Right cardiac atrium (tissue), 5 donors: ENCODE measurements around the gene BPTF. TPM values are rescaled to one million over a fixed set of nuclear protein-coding genes. Genes with fewer than 3 reads are reported as not detected.
A peak's percentile ranks its signal among the peaks of the same experiment; 100 is the strongest.
"Not testable (repeated sequence)": the region's sequence is repeated elsewhere in the genome, so short reads cannot be mapped to it uniquely, and the experiment has no call there.

ENCODE experiments used
- ATAC-seq, 2 donors: fragments of 200-7000 bp; cut with Tn5 transposase; one replicate each; pipeline versions ENCODE4 v1.8.0 to v1.9.1; 2020; ENCODE audit warnings: moderate library complexity in 2 of 2, mild to moderate bottlenecking in 1 of 2
- DNase-seq, 3 donors: peaks; one replicate each; pipeline ENCODE4 v3.0.0-alpha.2; 2020
- H3K27ac ChIP-seq: one replicate; pipeline ENCODE4 v1.5.1; 2013; ENCODE audit warnings: mild to moderate bottlenecking, low read length, control low read depth, moderate library complexity
- H3K27me3 ChIP-seq: one replicate; pipeline ENCODE4 v1.6.1; 2013; ENCODE audit not compliant: control insufficient read depth, insufficient read depth
- H3K4me1 ChIP-seq: one replicate; pipeline ENCODE4 v1.6.1; 2013; ENCODE audit warnings: low read length; ENCODE audit not compliant: control insufficient read depth, insufficient read depth
- H3K4me3 ChIP-seq: one replicate; pipeline ENCODE4 v1.5.1; 2013; ENCODE audit warnings: low read length, control low read depth
- H3K9me3 ChIP-seq: one replicate; pipeline ENCODE4 v1.6.1; 2013; ENCODE audit warnings: low read length; ENCODE audit not compliant: control insufficient read depth
- WGBS: extraction: QIAGEN DNeasy Blood & Tissue Kit; methylation state at CpG from one replicate; pipeline ENCODE4 v1.1.7; 2013; 5-methylcytosine and 5-hydroxymethylcytosine counted together
- intact Hi-C, 4 donors: fragments of 100-400 bp; cut with DNase I; formaldehyde crosslinking; loops; one replicate each; pipeline versions ENCODE4 v1.11.0 to v1.14.0; 2022 to 2023
- long read RNA-seq, 4 donors: library from polyadenylated mRNA; unstranded; transcript quantifications; one replicate each; pipeline ENCODE4 v2.0.0, GENCODE V29; 2020 to 2021
- polyA plus RNA-seq: library from polyadenylated mRNA; stranded (reverse); fragments of 200-250 nt; gene quantifications from one replicate; pipeline ENCODE4 v1.2.3, GENCODE V29; 2013
- total RNA-seq, 4 donors: library from RNA; stranded (reverse); fragmentation: NEBNext Ultra II Directional; extraction: Animal tissue kit (Norgen Biotek cat#: 25700); gene quantifications; one replicate each; pipeline ENCODE4 v1.2.1, GENCODE V29; 2021
- donor health status: healthy with polysubstance abuse.
- donor health status: DM: no; HTN: yes; CAD: no.
- donor health status: DM: no; HTN: no; CAD: no.
- donor health status: DM: no; HTN: yes; CAD: no; lungs with severe emphysema.
- donor health status: DM: yes; HTN: yes; CAD: no.

The BPTF gene, protein sequence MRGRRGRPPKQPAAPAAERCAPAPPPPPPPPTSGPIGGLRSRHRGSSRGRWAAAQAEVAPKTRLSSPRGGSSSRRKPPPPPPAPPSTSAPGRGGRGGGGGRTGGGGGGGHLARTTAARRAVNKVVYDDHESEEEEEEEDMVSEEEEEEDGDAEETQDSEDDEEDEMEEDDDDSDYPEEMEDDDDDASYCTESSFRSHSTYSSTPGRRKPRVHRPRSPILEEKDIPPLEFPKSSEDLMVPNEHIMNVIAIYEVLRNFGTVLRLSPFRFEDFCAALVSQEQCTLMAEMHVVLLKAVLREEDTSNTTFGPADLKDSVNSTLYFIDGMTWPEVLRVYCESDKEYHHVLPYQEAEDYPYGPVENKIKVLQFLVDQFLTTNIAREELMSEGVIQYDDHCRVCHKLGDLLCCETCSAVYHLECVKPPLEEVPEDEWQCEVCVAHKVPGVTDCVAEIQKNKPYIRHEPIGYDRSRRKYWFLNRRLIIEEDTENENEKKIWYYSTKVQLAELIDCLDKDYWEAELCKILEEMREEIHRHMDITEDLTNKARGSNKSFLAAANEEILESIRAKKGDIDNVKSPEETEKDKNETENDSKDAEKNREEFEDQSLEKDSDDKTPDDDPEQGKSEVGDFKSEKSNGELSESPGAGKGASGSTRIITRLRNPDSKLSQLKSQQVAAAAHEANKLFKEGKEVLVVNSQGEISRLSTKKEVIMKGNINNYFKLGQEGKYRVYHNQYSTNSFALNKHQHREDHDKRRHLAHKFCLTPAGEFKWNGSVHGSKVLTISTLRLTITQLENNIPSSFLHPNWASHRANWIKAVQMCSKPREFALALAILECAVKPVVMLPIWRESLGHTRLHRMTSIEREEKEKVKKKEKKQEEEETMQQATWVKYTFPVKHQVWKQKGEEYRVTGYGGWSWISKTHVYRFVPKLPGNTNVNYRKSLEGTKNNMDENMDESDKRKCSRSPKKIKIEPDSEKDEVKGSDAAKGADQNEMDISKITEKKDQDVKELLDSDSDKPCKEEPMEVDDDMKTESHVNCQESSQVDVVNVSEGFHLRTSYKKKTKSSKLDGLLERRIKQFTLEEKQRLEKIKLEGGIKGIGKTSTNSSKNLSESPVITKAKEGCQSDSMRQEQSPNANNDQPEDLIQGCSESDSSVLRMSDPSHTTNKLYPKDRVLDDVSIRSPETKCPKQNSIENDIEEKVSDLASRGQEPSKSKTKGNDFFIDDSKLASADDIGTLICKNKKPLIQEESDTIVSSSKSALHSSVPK (N-terminal part only)
- total RNA-seq = 100 to 1,000 TPM in 2 of 4 donors, 10 to 100 TPM in 2; 94.4 to 106 (median 98.0) TPM
- polyA plus RNA-seq = 19.5 TPM
- long read RNA-seq, donor 1, partial matches to known transcripts = 19 of 25 reads
- long read RNA-seq, donor 1, other reads (novel, unspliced or antisense) = 6 of 25 reads
- long read RNA-seq, donor 2, partial matches to known transcripts = 3 of 3 reads
- long read RNA-seq, donor 2, other reads (novel, unspliced or antisense) = 0 of 3 reads
- long read RNA-seq, donor 3, partial matches to known transcripts = 7 of 8 reads
- long read RNA-seq, donor 3, other reads (novel, unspliced or antisense) = 1 of 8 reads
- long read RNA-seq, donor 4, partial matches to known transcripts = 5 of 6 reads
- long read RNA-seq, donor 4, other reads (novel, unspliced or antisense) = 1 of 6 reads

DNA sequence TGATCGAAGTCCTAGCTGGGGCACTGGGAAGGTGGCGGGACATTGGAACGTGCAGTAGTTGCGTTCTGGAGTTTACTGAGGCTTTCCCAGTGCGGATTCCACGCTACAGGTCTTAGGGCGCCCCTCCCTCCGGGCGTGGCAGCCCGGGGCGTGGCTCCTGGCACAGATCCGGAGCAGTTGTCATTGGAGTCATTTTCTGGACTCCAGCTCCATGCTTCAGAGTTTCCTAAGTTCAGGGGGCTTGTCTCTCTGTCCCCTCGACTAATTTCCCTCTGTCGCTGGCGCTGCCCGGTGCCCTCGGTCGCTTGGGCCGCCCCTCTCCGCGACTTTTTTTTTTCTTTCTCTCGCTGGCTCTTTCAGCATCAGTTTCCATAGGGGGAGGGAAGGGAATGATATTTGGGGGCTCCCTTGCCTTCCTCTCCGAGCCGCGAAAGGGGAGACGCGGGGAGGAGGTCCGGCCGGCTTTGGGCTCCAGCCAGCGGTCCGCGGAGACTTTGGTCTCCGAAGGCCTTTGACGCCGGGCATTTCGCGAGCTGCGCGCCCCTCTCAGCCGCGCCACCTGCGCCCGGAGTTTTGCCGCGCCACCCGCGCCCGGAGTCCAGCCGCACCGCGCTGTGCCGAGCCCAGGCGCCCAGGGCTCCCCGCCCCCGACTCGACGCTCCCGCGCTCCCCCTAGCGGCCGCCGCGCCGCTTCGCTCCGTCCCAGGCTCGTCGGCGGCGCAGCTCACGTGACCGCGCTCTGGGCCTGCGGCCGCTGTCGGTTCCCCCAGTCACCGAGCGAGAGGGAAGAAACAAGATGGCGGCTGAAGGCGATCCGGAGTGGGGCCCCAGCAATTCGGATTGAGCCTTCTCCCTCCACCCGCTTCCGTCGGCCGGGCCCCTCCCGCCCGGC, at the start of gene BPTF:
Gene BPTF, plus strand, starts transcription at position 769 of the 892 bp plus-strand sequence. CDS start 222 bp downstream, outside the sequence.
- peak within 1 kb of the TSS; percentile 98 for H3K4me3 ChIP-seq
- DNase-seq (peak; percentile 92 to 97 (median 97)), ATAC-seq (peak; percentile 98 to 99)
- WGBS = under 1% methylated on average over 88 of the region's 88 CpGs
- intact Hi-C loops = no loop called here
- peak within 1 kb of the TSS; percentile 87 for H3K27ac ChIP-seq
- no peaks in the 10 kb centered on the region for H3K27me3 ChIP-seq
- peaks cover 2% of the 10 kb centered on the region for H3K4me1 ChIP-seq
- no peaks in the 10 kb centered on the region for H3K9me3 ChIP-seq

DNA sequence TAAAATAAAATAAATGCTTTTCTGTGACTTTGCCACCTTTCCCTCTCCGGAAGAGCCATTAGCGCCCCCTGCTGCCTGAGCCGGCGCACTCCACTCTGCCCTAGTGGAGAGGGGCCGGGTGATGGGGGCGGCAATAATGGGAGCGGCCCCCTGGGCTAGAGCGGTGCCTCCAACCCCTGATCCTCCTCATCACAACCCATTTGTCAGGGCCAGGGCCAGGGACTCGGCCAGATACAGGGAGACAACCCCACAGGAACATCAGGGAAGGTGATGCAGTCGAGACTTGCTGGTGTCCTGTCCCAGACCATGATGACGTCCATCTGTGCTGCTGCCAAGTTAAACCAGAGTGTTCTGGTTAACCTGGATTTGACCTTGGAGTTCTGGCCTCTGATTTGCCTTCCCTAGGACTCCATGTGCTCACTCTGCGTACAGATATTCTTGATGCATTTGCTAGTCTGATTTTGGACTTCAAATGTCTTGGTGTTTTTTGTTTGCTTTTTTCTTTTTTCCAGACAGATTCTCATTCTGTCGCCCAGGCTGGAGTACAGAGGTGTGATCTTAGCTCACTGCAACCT, 46.1 kb upstream of the BPTF start:
- Histone ChIP-seq H3K27me3 (no peaks in the 10 kb centered on the region), H3K4me1 (no peaks in the 10 kb centered on the region), H3K4me3 (no peak overlapping the region), H3K9me3 (no peaks in the 10 kb centered on the region), H3K27ac (no peak overlapping the region)
- 18% methylated on average over 13 of the region's 13 CpGs for WGBS
- ATAC-seq = peak; percentile 88 to 95
- DNase-seq = peak; percentile 71 to 79 (median 74)
- intact Hi-C loops = no loop called here

DNA sequence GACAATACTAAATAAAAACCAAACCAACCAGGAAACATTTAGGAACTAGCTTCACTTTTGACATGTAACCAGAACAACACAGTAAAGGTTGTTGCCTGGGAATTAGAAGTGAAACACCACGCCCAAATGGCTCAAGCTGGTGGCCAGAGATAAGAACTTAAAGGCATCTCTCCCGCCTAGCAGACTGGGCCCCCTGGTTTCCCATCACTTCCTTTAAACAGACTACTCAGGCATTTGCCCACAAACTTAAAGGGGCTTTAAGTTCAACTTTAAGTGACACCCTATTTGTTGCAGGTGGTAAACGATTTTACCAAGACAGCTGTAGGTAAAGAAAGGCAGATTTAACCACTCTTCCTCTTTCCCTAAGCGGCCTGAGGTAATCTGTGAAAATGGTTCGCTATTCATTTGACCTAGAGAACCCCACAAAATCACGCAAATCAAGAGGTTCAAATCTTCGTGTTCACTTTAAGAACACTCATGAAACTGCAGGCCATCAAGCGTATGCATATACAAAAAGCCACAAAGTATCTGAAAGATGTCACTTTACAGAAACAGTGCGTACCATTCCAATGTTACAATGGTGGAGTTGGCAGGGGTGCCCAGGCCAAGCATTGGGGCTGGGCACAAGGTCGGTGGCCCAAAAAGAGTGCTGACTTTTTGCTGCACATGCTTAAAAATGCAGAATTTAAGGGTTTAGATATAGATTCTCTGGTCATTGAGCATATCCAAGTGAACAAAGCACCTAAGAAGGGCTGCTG, 40.8 kb upstream of the BPTF start:
- Histone ChIP-seq H3K27me3 (no peaks in the 10 kb centered on the region), H3K4me1 (no peaks in the 10 kb centered on the region), H3K27ac (no peak overlapping the region), H3K9me3 (peaks cover 2% of the 10 kb centered on the region), H3K4me3 (no peak overlapping the region)
- DNase-seq (peak in 1 of 3 donors; percentile 51), ATAC-seq (peak in 1 of 2 donors; percentile 74)
- 62% methylated on average over 10 of the region's 10 CpGs for WGBS
- intact Hi-C loops = no loop called here

DNA sequence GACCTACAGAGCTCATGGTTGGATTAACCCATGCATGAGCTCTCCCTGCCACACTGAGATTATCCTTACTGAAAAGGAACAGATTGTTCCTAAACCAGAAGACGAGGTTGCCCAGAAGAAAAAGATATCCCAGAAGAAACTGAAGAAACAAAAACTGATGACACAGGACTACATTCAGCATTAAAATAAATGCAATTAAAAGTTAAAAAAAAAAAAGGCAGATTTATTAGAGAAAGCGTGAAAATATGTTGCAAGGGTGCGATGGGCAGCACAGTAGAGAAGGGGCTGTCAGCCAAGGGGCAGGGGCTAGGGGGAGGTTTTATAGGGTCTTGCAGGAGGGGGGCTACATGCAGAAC, 40.2 kb upstream of the BPTF start:
- intact Hi-C loops = no loop called here
- no peak overlapping the region for H3K27ac ChIP-seq
- H3K4me1 ChIP-seq = no peaks in the 10 kb centered on the region
- peaks cover 2% of the 10 kb centered on the region for H3K9me3 ChIP-seq
- no peak for ATAC-seq
- WGBS = 96% methylated on average over 3 of the region's 3 CpGs
- H3K4me3 ChIP-seq = no peak overlapping the region
- no peaks in the 10 kb centered on the region for H3K27me3 ChIP-seq
- no peak for DNase-seq

DNA sequence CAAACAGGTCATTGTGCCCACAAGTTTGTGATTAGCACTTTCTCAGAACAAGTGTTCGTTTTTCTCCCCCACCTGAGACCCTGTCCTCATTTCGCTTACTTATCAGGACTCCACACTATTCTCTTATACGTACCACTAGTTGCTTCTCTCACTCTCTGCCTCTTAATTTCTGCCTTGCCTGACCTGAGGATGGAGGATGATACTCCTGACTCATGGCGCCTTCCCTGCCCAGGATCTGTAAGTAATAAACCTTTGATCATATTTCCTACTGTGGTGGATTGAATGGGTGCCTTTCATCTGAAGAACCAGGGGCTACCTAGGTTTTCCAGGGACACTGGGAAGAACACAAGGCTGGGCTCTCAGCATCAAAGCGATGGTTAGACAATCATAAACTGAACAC, 39.8 kb upstream of the BPTF start:
- DNase-seq (no peak), ATAC-seq (no peak)
- Histone ChIP-seq H3K4me1 (no peaks in the 10 kb centered on the region), H3K27me3 (no peaks in the 10 kb centered on the region), H3K4me3 (no peak overlapping the region), H3K9me3 (peaks cover 2% of the 10 kb centered on the region), H3K27ac (no peak overlapping the region)
- intact Hi-C loops = no loop called here
- WGBS = 96% methylated on average over 5 of the region's 5 CpGs

DNA sequence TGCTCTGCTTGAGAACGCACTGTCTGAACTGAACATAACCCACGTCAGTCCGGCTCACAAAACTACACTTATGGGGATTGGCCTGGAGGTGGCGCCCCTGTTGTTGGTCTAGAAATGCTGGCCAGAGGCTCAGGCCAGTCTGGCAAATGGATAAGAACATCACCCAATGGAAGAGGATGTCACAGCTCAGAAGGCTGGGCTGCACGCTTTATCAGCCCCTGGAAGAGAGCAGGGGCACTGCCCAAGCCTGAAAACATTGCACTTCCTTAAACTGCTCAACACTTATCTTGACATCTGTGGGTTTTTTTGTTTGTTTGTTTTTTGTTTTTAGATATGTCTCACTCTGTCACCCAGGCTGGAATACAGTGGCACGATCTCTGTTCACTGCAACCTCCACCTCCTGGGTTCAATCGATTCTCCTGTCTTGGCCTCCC, 24.8 kb upstream of the BPTF start:
- 39% methylated on average over 7 of the region's 7 CpGs for WGBS
- intact Hi-C loops = no loop called here

DNA sequence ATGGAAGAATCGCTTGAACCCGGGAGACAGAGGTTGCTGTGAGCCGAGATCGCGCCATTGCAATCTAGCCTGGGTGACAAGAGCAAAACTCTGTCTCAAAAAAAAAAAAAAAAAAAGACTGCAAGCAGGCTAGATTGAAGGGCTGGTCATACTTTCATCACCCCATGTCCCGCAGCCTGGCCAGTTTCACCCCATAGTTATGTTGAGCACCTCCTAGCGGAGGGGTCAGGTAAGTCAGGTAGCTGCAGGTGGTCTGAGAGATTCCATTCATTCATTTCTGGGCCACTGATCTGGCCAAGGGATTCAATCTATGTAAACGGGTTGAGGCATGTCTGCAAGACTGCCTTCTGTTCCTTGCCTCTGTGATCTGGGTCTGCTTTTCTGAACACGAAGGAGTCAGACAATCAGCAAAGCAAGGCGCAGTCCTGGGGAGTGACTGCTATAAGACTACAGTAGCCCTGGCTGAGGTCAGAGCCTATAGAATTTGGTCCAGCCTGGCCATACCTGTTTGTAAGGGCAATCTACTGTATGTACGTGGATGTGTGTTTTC, 23.6 kb upstream of the BPTF start:
- DNase-seq = no peak
- Histone ChIP-seq H3K4me1 (no peaks in the 10 kb centered on the region), H3K27me3 (no peaks in the 10 kb centered on the region), H3K9me3 (no peaks in the 10 kb centered on the region), H3K4me3 (no peak overlapping the region), H3K27ac (no peak overlapping the region)
- WGBS = 97% methylated on average over 11 of the region's 11 CpGs
- ATAC-seq = no peak
- intact Hi-C loops = no loop called here

More for the DNA sequence above, 24.8 kb upstream of the BPTF start:
- no peaks in the 10 kb centered on the region for H3K27me3 ChIP-seq
- DNase-seq = peak; percentile 70 to 88 (median 86)
- H3K4me1 ChIP-seq = no peaks in the 10 kb centered on the region
- peak; percentile 85 to 86 for ATAC-seq
- H3K4me3 ChIP-seq = no peak overlapping the region
- H3K9me3 ChIP-seq = no peaks in the 10 kb centered on the region
- no peak overlapping the region for H3K27ac ChIP-seq

DNA sequence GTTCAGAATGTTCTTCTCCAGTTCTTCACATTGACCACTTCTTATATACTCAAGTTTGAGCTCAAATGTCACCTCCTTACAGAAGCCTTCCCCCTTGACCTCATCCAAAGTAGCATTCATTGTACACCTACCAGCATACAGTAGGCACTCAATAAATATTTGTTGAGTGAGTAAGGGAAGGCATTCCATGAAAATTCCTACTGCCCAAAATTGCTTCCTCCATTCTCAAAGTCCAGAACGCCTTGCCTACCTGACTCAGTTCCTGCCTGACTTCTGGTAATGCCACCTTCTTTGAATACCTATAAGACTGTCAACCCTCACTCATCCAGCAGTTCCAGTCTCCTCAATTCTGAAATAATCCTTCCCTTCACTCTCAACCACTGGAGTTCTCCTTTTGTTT, 14.8 kb upstream of the BPTF start:
- H3K4me1 ChIP-seq = no peaks in the 10 kb centered on the region
- H3K27ac ChIP-seq = no peak overlapping the region
- DNase-seq = no peak
- H3K4me3 ChIP-seq = no peak overlapping the region
- H3K27me3 ChIP-seq = no peaks in the 10 kb centered on the region
- no peaks in the 10 kb centered on the region for H3K9me3 ChIP-seq
- intact Hi-C loops = no loop called here
- ATAC-seq = no peak
- 92% methylated on average over 1 of the region's 1 CpG for WGBS

DNA sequence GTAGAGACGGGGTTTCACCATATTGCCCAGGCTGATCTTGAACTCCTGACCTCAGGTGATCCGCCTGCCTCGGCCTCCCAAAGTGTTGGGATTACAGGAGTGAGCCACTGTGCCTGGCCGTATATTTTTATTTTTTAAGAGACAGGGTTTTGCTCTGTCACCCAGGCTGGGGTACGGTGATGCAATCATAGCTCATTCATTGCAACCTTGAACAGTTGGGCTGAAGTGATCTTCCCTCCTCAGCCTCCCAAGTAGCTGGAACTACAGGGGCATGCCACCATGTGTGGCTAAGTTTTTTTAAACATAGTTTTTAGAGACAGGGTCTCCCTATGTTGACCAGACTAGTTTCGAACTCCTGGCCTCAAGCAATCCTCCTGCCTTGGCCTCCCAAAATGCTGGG, 12.9 kb upstream of the BPTF start:
- H3K27ac ChIP-seq, H3K27me3 ChIP-seq, ATAC-seq, H3K4me1 ChIP-seq, intact Hi-C loops, H3K9me3 ChIP-seq, H3K4me3 ChIP-seq, DNase-seq: not testable (repeated sequence)
- 95% methylated on average over 6 of the region's 6 CpGs for WGBS
